ENCODE data around the gene NDUFS6. TPM values are rescaled to one million over a fixed set of nuclear protein-coding genes. Genes with fewer than 3 reads are reported as not detected.

NDUFS6 gene
- total RNA-seq, 1 experiment from 2014 or later: 59.7 TPM

- CTCF ChIA-PET: no interaction called here
- Mint-ChIP-seq H3K4me3 (ENCODE audit: unreplicated experiment) (no peak overlapping the region), H3K4me1 (ENCODE audit: low read depth, unreplicated experiment) (no peaks in the 10 kb centered on the region), H3K9me3 (ENCODE audit: unreplicated experiment) (no peaks in the 10 kb centered on the region), H3K27me3 (ENCODE audit: insufficient read depth, unreplicated experiment) (peaks cover under 1% of the 10 kb centered on the region), H3K27ac (ENCODE audit: unreplicated experiment) (no peak overlapping the region), H3K36me3 (ENCODE audit: insufficient read depth, unreplicated experiment) (no peaks in the 10 kb centered on the region)
- no peaks in the 10 kb centered on the region for H3K4me1 ChIP-seq
- POLR2A ChIA-PET: no interaction called here
- BruUV-seq (replicated peaks): no TSS peak
- no peak overlapping the region for H3K4me3 ChIP-seq (ENCODE audit: low read depth, low read length)
- H3K9me3 ChIP-seq: no peaks in the 10 kb centered on the region
- no peak for TF ChIP-seq CTCF (IDR thresholded peaks at IDR 0.05; ENCODE audit: insufficient read depth in 1 of 2, low read depth in 1 of 2, low read length in 1 of 2, severe bottlenecking in 1 of 2, unreplicated experiment in 1 of 2)
- intact Hi-C loops (cut with micrococcal nuclease; ENCODE audit: unreplicated experiment): no loop called here
- H3K27me3 ChIP-seq (replicated peaks; ENCODE audit: control insufficient read depth, insufficient read depth, low read length): no peaks in the 10 kb centered on the region
- DNase-seq: no peak
- H3K36me3 ChIP-seq (ENCODE audit: control insufficient read depth, insufficient read depth, low read length): no peaks in the 10 kb centered on the region
Observed at GRCh38 chr5:1779021-1779680, 22.1 kb upstream of the NDUFS6 start.

- BruUV-seq (replicated peaks): no TSS peak
Observed at GRCh38 chr5:1779782-1780613, 21.2 kb upstream of the NDUFS6 start.

DNA sequence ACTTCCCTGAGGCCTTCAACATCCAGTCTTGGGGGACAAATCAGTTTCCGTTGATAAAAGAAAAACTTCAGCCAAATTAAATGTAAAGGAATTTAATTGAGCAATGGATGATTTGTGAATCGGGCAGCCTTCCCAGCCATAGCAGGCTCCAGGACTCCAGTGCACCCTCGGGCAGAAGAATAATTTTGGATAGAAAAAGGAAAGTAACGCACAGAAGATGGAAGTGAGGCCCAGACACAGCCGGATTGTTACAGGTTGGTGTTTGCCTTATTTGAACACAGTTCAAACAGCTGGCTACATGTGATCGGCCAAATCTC is 20.6 kb upstream of the NDUFS6 start:
- ChIA-PET CTCF (no interaction called here), POLR2A (no interaction called here)
- no peaks in the 10 kb centered on the region for H3K9me3 ChIP-seq
- Mint-ChIP-seq H3K27ac (ENCODE audit: unreplicated experiment) (no peak overlapping the region), H3K36me3 (ENCODE audit: insufficient read depth, unreplicated experiment) (no peaks in the 10 kb centered on the region), H3K9me3 (ENCODE audit: unreplicated experiment) (no peaks in the 10 kb centered on the region), H3K4me3 (ENCODE audit: unreplicated experiment) (no peak overlapping the region), H3K4me1 (ENCODE audit: low read depth, unreplicated experiment) (no peaks in the 10 kb centered on the region), H3K27me3 (ENCODE audit: insufficient read depth, unreplicated experiment) (peaks cover 3% of the 10 kb centered on the region)
- no peaks in the 10 kb centered on the region for H3K36me3 ChIP-seq (ENCODE audit: control insufficient read depth, insufficient read depth, low read length)
- no peak overlapping the region for H3K4me3 ChIP-seq (ENCODE audit: low read depth, low read length)
- no TSS peak for BruUV-seq (replicated peaks)
- no peak for TF ChIP-seq CTCF (IDR thresholded peaks at IDR 0.05; ENCODE audit: insufficient read depth in 1 of 2, low read depth in 1 of 2, low read length in 1 of 2, severe bottlenecking in 1 of 2, unreplicated experiment in 1 of 2)
- no peaks in the 10 kb centered on the region for H3K4me1 ChIP-seq
- intact Hi-C loops (cut with micrococcal nuclease; ENCODE audit: unreplicated experiment): no loop called here
- DNase-seq: no peak
- H3K27me3 ChIP-seq (replicated peaks; ENCODE audit: control insufficient read depth, insufficient read depth, low read length): no peaks in the 10 kb centered on the region

More at GRCh38 chr5:1779782-1780613, 21.2 kb upstream of the NDUFS6 start:
- peaks cover 3% of the 10 kb centered on the region for H3K27me3 Mint-ChIP-seq (ENCODE audit: insufficient read depth, unreplicated experiment)
- ChIA-PET CTCF (no interaction called here), POLR2A (no interaction called here)
- Histone ChIP-seq H3K4me3 (ENCODE audit: low read depth, low read length) (no peak overlapping the region), H3K4me1 (no peaks in the 10 kb centered on the region), H3K36me3 (ENCODE audit: control insufficient read depth, insufficient read depth, low read length) (no peaks in the 10 kb centered on the region), H3K9me3 (no peaks in the 10 kb centered on the region), H3K27me3 (replicated peaks; ENCODE audit: control insufficient read depth, insufficient read depth, low read length) (no peaks in the 10 kb centered on the region)
- peak in 1 of 2 experiments; percentile 21 for DNase-seq
- H3K4me3 Mint-ChIP-seq (ENCODE audit: unreplicated experiment): no peak overlapping the region
- no peak overlapping the region for H3K27ac Mint-ChIP-seq (ENCODE audit: unreplicated experiment)
- no peaks in the 10 kb centered on the region for H3K36me3 Mint-ChIP-seq (ENCODE audit: insufficient read depth, unreplicated experiment)
- no peak for TF ChIP-seq CTCF (IDR thresholded peaks at IDR 0.05; ENCODE audit: insufficient read depth in 1 of 2, low read depth in 1 of 2, low read length in 1 of 2, severe bottlenecking in 1 of 2, unreplicated experiment in 1 of 2)
- H3K4me1 Mint-ChIP-seq (ENCODE audit: low read depth, unreplicated experiment): no peaks in the 10 kb centered on the region
- no peaks in the 10 kb centered on the region for H3K9me3 Mint-ChIP-seq (ENCODE audit: unreplicated experiment)
- intact Hi-C loops (cut with micrococcal nuclease; ENCODE audit: unreplicated experiment): no loop called here

All from Caco-2 (cell line).